H1 (cell line): ENCODE results near the gene DDX23. TPM values are rescaled to one million over a fixed set of nuclear protein-coding genes. Genes with fewer than 3 reads are reported as not detected.

Experiments
- CHD2 ChIP-seq: IDR thresholded peaks from 2 replicates; pipeline ENCODE4 v1.6.1; 2012; ENCODE audit warnings: low read length, improper control_type of control experiment
- CREB1 ChIP-seq: IDR thresholded peaks from 2 replicates; pipeline ENCODE4 v1.6.1; 2012; ENCODE audit warnings: inconsistent platforms
- EGR1 ChIP-seq: IDR thresholded peaks from 2 replicates; pipeline ENCODE4 v1.6.1; 2011; ENCODE audit warnings: low read depth, low read length, borderline replicate concordance
- HDAC2 ChIP-seq, 2 experiments: fragments of 300-600 bp in 1 of 2; sonication (generic) in 1 of 2; IDR thresholded peaks; 2 replicates each; pipeline ENCODE4 v1.6.1; 2011 to 2012; ENCODE audit warnings: low read depth in 2 of 2, low read length in 2 of 2, mild to moderate bottlenecking in 2 of 2, moderate library complexity in 2 of 2, borderline replicate concordance in 1 of 2, inconsistent platforms in 1 of 2
- JUN ChIP-seq: IDR thresholded peaks from 2 replicates; pipeline ENCODE4 v1.6.1; 2011; ENCODE audit warnings: low read depth, mild to moderate bottlenecking, improper control_type of control experiment, low read length
- SAP30 ChIP-seq: fragments of 300-600 bp; sonication (generic); IDR thresholded peaks from 2 replicates; pipeline ENCODE4 v1.7.1; 2012; ENCODE audit warnings: low read length, moderate library complexity, mild to moderate bottlenecking, inconsistent platforms; ENCODE audit not compliant: insufficient read depth, insufficient replicate concordance
- SIN3A ChIP-seq, 2 experiments: IDR thresholded peaks in 1 of 2; conservative IDR thresholded peaks in 1 of 2; 2 replicates each; pipeline ENCODE4 v1.6.1; 2011 to 2012; ENCODE audit warnings: low read length in 2 of 2, improper control_type of control experiment in 1 of 2, low read depth in 1 of 2, mild to moderate bottlenecking in 1 of 2
- polyA plus RNA-seq, 7 experiments: library from polyadenylated mRNA; depleted of rRNA in 3 of 7; stranded (reverse) in 5 of 7; unstranded in 2 of 7; fragments of >200 nt in 5 of 7; fragments of 200-250 nt in 2 of 7; gene quantifications; 1 replicate in 5 of 7; 2 replicates in 1 of 7; 4 replicates in 1 of 7; pipeline versions ENCODE4 v1.2.1 to v1.2.3, GENCODE V29; 2011 to 2013; ENCODE audit warnings: missing spikeins in 2 of 7, mixed read lengths in 2 of 7
- total RNA-seq: library from RNA; stranded (reverse); fragmentation: NEBNext Ultra II Directional; extraction: Animal tissue kit (Norgen Biotek cat#: 25700); gene quantifications from 2 replicates; pipeline ENCODE4 v1.2.1, GENCODE V29; 2021

DDX23 gene
- total and polyA plus RNA-seq, 2 of the 8 experiments (the other 6 are each of a cell fraction or from before 2014, with no cell fraction given): 43.5 to 107 TPM

GRCh38 chr12:48781750-48782456 lies 70.1 kb downstream of the DDX23 start (continued):
- TF ChIP-seq HDAC2 (IDR thresholded peaks at IDR 0.05; ENCODE audit: borderline replicate concordance in 1 of 2, low read depth in 2 of 2, low read length in 2 of 2) (no peak), SIN3A (conservative IDR thresholded peaks at IDR 0.05 in 1 of 2, IDR thresholded peaks at IDR 0.05 in 1 of 2; ENCODE audit: low read depth in 1 of 2, low read length in 2 of 2) (no peak), CREB1 (no peak), JUN (no peak), SAP30 (no peak), CHD2 (no peak), EGR1 (no peak)
